WERI-Rb-1 (cell line): Measurements from ENCODE around the gene ZFP92.

Source experiments
- DNase-seq: peaks from one replicate; pipeline ENCODE4 v3.0.0-alpha.2; 2020
- H3K27ac ChIP-seq: fragments of 250-450 bp; sonication (Bioruptor Pico); 2 replicates; pipeline ENCODE4 v1.5.1; 2020; ENCODE audit warnings: mild to moderate bottlenecking, moderate library complexity
- H3K27me3 ChIP-seq: fragments of 250-450 bp; sonication (Bioruptor Pico); 2 replicates; pipeline ENCODE4 v1.5.1; 2021; ENCODE audit warnings: mild to moderate bottlenecking, low read depth, moderate library complexity; ENCODE audit not compliant: insufficient read depth, severe bottlenecking
- H3K36me3 ChIP-seq: fragments of 250-450 bp; sonication (Bioruptor Pico); 2 replicates; pipeline ENCODE4 v1.5.1; 2020; ENCODE audit warnings: mild to moderate bottlenecking, moderate library complexity
- H3K4me3 ChIP-seq: 2 replicates; pipeline ENCODE4 v1.5.1; 2011; ENCODE audit warnings: low read depth, mild to moderate bottlenecking, control low read depth, low read length
- H3K9me3 ChIP-seq: fragments of 250-450 bp; sonication (Bioruptor Pico); 2 replicates; pipeline ENCODE4 v1.5.1; 2021; ENCODE audit warnings: mild to moderate bottlenecking, moderate library complexity; ENCODE audit not compliant: severe bottlenecking
- TF ChIP-seq, protein P1 (sequence below): IDR thresholded peaks from 2 replicates; pipeline ENCODE4 v1.5.1; 2011; ENCODE audit warnings: low read depth, mild to moderate bottlenecking, control low read depth, inconsistent platforms, low read length

ZFP92 gene

DNA sequence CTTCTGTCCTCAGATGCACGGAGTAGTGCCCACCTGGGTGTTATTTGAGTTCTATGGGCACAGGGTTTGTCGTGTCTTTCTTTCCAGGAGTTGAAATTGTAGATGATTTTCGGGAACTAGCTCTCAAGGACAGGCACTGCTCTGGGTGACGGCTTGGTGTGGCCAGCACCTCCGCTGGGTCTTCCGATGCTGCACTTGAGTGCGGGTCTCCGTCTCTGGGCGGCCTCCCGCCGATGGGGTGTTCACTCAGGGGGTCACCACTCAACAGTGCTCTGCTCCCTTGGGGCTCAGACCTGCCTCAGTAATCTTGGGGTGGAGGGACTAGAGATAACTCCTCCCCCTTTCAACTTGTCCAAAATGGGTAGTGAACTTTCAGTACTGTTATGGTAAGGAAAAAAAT lies 2.5 kb downstream of the ZFP92 start:
- no peak for DNase-seq
- Histone ChIP-seq H3K36me3 (no peaks in the 10 kb centered on the region), H3K4me3 (no peak overlapping the region), H3K27me3 (peaks cover 51% of the 10 kb centered on the region), H3K27ac (no peak overlapping the region), H3K9me3 (no peaks in the 10 kb centered on the region)
- TF ChIP-seq, protein P1, sequence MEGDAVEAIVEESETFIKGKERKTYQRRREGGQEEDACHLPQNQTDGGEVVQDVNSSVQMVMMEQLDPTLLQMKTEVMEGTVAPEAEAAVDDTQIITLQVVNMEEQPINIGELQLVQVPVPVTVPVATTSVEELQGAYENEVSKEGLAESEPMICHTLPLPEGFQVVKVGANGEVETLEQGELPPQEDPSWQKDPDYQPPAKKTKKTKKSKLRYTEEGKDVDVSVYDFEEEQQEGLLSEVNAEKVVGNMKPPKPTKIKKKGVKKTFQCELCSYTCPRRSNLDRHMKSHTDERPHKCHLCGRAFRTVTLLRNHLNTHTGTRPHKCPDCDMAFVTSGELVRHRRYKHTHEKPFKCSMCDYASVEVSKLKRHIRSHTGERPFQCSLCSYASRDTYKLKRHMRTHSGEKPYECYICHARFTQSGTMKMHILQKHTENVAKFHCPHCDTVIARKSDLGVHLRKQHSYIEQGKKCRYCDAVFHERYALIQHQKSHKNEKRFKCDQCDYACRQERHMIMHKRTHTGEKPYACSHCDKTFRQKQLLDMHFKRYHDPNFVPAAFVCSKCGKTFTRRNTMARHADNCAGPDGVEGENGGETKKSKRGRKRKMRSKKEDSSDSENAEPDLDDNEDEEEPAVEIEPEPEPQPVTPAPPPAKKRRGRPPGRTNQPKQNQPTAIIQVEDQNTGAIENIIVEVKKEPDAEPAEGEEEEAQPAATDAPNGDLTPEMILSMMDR: no peak

DNA sequence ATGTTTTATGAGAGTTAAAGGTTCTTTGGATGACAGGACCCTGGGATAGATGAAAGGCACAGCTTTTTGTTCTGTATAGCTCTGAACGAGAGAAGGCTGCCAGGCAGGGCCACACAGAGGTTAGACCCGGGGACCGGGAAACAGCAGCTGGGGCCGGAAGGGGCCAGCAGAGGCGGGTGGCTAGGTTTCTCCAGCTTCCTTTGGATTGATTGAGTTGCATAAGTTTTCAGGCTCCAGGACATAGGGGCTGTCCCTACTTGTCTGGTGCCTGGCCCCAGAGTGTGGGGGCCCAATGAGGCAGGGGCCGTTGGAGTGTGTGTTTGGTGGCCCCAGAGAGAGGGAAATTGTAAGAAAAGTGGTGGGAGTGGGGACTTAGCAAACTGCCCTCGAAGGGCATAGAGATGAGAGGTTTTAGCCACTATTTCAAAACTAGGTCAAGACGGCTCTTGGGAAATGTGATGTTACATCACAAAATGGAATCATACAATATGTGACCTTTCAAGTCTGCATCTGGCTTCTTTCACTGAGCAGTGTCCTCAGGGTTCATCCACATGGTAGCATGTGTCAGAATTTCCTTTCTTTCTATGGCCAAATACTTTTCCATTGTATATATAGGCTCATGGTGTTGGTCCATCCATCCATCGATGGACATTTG lies 3.7 kb downstream of the ZFP92 start:
- Histone ChIP-seq H3K36me3 (no peaks in the 10 kb centered on the region), H3K27ac (no peak overlapping the region), H3K4me3 (no peak overlapping the region), H3K9me3 (no peaks in the 10 kb centered on the region), H3K27me3 (peaks cover 49% of the 10 kb centered on the region)
- no peak for DNase-seq
- TF ChIP-seq, protein P1: no peak

DNA sequence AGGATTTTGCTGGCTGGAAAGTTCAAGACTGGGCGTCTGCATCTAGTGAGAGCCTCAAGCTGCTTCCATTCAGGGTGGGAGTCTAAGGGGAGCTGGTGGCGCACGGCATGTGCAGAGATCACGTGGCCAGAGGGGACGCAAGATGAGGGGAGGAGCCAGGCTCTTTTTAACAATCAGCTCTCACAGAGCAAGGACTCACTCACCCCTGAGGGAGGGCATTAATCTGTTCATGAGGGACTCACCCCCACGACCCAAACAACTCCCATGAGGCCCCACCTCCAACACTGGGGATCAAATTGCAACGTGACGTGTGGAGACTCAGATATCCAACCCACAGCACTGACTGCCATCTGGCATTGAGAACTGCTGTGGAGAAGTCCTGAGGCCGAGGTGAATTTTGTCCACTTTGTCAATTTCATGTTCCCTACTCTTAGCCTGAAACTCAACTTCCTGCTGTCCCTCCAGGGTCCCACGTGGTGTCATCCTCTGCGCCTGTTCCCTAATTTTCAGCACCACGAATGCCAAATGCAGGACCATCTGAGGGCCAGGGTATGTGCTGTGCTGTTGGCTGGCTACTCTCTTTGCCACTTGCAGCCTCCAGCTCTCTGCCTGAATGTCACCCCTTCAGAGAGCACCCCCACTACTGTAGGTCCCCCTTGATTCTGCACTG lies 5.6 kb downstream of the ZFP92 start:
- no peaks in the 10 kb centered on the region for H3K9me3 ChIP-seq
- TF ChIP-seq, protein P1: no peak
- peak; percentile 51 for DNase-seq

DNA sequence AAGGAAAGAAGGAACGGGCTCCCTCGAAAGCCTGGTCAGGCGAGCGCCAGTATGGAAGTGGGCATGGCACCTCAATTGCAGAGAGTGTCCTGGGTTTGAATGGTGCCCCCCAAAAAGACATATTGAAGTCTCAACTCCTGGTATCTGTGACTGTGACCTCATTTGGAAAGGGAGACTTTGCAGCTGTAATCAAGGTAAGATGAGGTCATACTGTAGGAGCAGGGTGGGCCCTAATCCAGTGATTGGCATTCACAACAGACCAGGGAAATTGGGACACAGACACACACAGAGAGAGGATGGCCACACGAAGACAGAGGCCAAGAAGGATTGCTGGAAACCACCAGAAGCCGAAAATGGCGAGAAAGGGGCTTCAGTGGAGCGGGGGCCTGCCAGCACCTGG lies 6.4 kb downstream of the ZFP92 start:
- peaks cover 29% of the 10 kb centered on the region for H3K27me3 ChIP-seq
- H3K4me3 ChIP-seq: no peak overlapping the region

More for the DNA sequence above, 5.6 kb downstream of the ZFP92 start:
- no peaks in the 10 kb centered on the region for H3K36me3 ChIP-seq
- H3K27me3 ChIP-seq: peaks cover 36% of the 10 kb centered on the region
- H3K4me3 ChIP-seq: no peak overlapping the region
- H3K27ac ChIP-seq: no peak overlapping the region

DNA sequence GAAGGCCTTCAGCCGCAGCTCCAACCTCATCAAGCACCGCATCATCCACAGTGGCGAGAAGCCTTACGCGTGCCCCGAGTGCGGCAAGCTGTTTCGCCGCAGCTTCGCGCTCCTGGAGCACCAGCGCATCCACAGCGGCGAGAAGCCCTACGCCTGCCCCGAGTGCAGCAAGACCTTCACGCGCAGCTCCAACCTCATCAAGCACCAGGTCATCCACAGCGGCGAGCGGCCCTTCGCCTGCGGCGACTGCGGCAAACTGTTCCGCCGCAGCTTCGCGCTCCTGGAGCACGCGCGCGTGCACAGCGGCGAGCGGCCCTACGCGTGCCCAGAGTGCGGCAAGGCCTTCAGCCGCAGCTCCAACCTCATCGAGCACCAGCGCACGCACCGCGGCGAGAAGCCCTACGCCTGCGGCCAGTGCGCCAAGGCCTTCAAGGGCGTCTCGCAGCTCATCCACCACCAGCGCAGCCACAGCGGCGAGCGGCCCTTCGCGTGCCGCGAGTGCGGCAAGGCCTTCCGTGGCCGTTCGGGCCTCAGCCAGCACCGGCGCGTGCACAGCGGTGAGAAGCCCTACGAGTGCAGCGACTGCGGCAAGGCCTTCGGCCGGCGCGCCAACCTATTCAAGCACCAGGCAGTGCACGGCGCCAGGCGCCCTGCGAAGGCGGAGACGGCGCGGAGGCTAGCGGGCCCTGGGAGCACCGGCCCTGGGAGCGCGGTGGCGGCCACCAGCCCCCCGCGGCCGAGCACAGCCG lies 9.8 kb downstream of the ZFP92 start:
- H3K27ac ChIP-seq: no peak overlapping the region
- no peak for DNase-seq
- no peak overlapping the region for H3K4me3 ChIP-seq
- no peaks in the 10 kb centered on the region for H3K36me3 ChIP-seq
- TF ChIP-seq, protein P1: no peak
- H3K9me3 ChIP-seq: no peaks in the 10 kb centered on the region
- peaks cover 34% of the 10 kb centered on the region for H3K27me3 ChIP-seq

More for the DNA sequence above, 6.4 kb downstream of the ZFP92 start:
- H3K36me3 ChIP-seq: no peaks in the 10 kb centered on the region
- DNase-seq: no peak
- H3K9me3 ChIP-seq: no peaks in the 10 kb centered on the region
- TF ChIP-seq, protein P1: no peak
- H3K27ac ChIP-seq: no peak overlapping the region
